Ishikawa (cell line): ENCODE data around the gene PPIA.
A peak's percentile ranks its signal among the peaks of the same experiment; 100 is the strongest.

ENCODE experiments used
- CEBPB ChIP-seq: IDR thresholded peaks from 2 replicates; pipeline ENCODE4 v1.6.1; 2012
- CREB1 ChIP-seq: IDR thresholded peaks from 2 replicates; pipeline ENCODE4 v1.6.1; 2012; ENCODE audit warnings: low read depth
- EGR1 ChIP-seq: IDR thresholded peaks from 2 replicates; pipeline ENCODE4 v1.6.1; 2012
- EP300 ChIP-seq: IDR thresholded peaks from 2 replicates; pipeline ENCODE4 v1.6.1; 2012; ENCODE audit warnings: borderline replicate concordance
- FOXM1 ChIP-seq: IDR thresholded peaks from 2 replicates; pipeline ENCODE4 v1.6.1; 2012; ENCODE audit warnings: low read depth, borderline replicate concordance
- MAX ChIP-seq: IDR thresholded peaks from 2 replicates; pipeline ENCODE4 v1.6.1; 2012
- NFIC ChIP-seq: IDR thresholded peaks from 2 replicates; pipeline ENCODE4 v1.6.1; 2012
- RAD21 ChIP-seq: IDR thresholded peaks from 2 replicates; pipeline ENCODE4 v1.6.1; 2012; ENCODE audit warnings: low read depth
- REST ChIP-seq: IDR thresholded peaks from 2 replicates; pipeline ENCODE4 v1.6.1; 2012; ENCODE audit warnings: low read depth, mild to moderate bottlenecking
- TAF1 ChIP-seq: IDR thresholded peaks from 2 replicates; pipeline ENCODE4 v1.6.1; 2012; ENCODE audit warnings: low read depth, mild to moderate bottlenecking
- TCF12 ChIP-seq: IDR thresholded peaks from 2 replicates; pipeline ENCODE4 v1.6.1; 2012; ENCODE audit warnings: low read depth
- TEAD4 ChIP-seq: IDR thresholded peaks from 2 replicates; pipeline ENCODE4 v1.6.1; 2012
- USF1 ChIP-seq: IDR thresholded peaks from 2 replicates; pipeline ENCODE4 v1.6.1; 2012
- YY1 ChIP-seq: IDR thresholded peaks from 2 replicates; pipeline ENCODE4 v1.6.1; 2012; ENCODE audit warnings: low read depth
- ZBTB7A ChIP-seq: IDR thresholded peaks from 2 replicates; pipeline ENCODE4 v1.6.1; 2012; ENCODE audit warnings: low read depth

The PPIA gene

GRCh38 chr7:44749992-44750391, 46.5 kb upstream of the PPIA start:
- no peak for TF ChIP-seq EGR1
- TF ChIP-seq YY1: no peak
- no peak for TF ChIP-seq CREB1
- TF ChIP-seq USF1: no peak
- TF ChIP-seq EP300: no peak
- TF ChIP-seq REST: no peak
- no peak for TF ChIP-seq TCF12
- no peak for TF ChIP-seq TAF1
- no peak for TF ChIP-seq MAX
- no peak for TF ChIP-seq FOXM1
- TF ChIP-seq TEAD4: no peak
- TF ChIP-seq ZBTB7A: no peak
- no peak for TF ChIP-seq NFIC
- no peak for TF ChIP-seq CEBPB
- TF ChIP-seq RAD21: no peak

GRCh38 chr7:44750424-44750823, 46.1 kb upstream of the PPIA start:
- TF ChIP-seq FOXM1: no peak
- TF ChIP-seq YY1: no peak
- no peak for TF ChIP-seq TCF12
- no peak for TF ChIP-seq CREB1
- TF ChIP-seq USF1: no peak

GRCh38 chr7:44750921-44751571, 45.4 kb upstream of the PPIA start:
- TF ChIP-seq USF1 (peak; percentile 72), ZBTB7A (no peak), EP300 (no peak), TEAD4 (0 out of 2 replicates have a peak, but pooled peaks have one; percentile 6), TAF1 (no peak), MAX (no peak), EGR1 (no peak), RAD21 (no peak), YY1 (no peak), TCF12 (no peak), NFIC (no peak), CREB1 (no peak), REST (no peak), FOXM1 (no peak), CEBPB (no peak)

- no peak for TF ChIP-seq USF1
- TF ChIP-seq NFIC: no peak
- no peak for TF ChIP-seq YY1
- TF ChIP-seq RAD21: no peak
- no peak for TF ChIP-seq TAF1
- TF ChIP-seq REST: no peak
- no peak for TF ChIP-seq FOXM1
These were observed 43.7 kb upstream of the PPIA start for GRCh38 chr7:44752822-44753221.
